K562 (cell line): ENCODE data around the gene ZNF774.

Experiments used
- GABPB2 ChIP-seq: fragments of 250-450 bp; sonication (Bioruptor Pico); conservative IDR thresholded peaks from 2 replicates; pipeline ENCODE4 v1.5.1; 2021; ENCODE audit warnings: mild to moderate bottlenecking
- ILK ChIP-seq: fragments of 450-650 bp; IDR thresholded peaks from 2 replicates; pipeline ENCODE4 v1.6.1; 2016; ENCODE audit warnings: missing genetic modification characterization, low read depth, mild to moderate bottlenecking, missing compliant biosample characterization, moderate library complexity, borderline replicate concordance
- MAX ChIP-seq: sonication (generic); formaldehyde crosslinking; IDR thresholded peaks from 2 replicates; pipeline ENCODE4 v1.9.0; 2022; ENCODE audit warnings: mild to moderate bottlenecking, missing genetic modification reagents
- POLR2A ChIP-seq: fragments of 450-650 bp; conservative IDR thresholded peaks from 2 replicates; pipeline ENCODE4 v1.6.1; 2016
- POLR2AphosphoS5 ChIP-seq: IDR thresholded peaks from 2 replicates; pipeline ENCODE4 v1.6.1; 2011; ENCODE audit warnings: mild to moderate bottlenecking, low read depth, low read length, moderate library complexity; ENCODE audit not compliant: control insufficient read depth, insufficient read depth
- SMC3 ChIP-seq: conservative IDR thresholded peaks from 2 replicates; pipeline ENCODE4 v1.6.1; 2011; ENCODE audit warnings: low read depth, low read length, improper control_type of control experiment; ENCODE audit not compliant: insufficient read depth
- SP2 ChIP-seq: IDR thresholded peaks from 2 replicates; pipeline ENCODE4 v1.6.1; 2011; ENCODE audit warnings: mild to moderate bottlenecking, low read depth, low read length, moderate library complexity; ENCODE audit not compliant: poor library complexity, severe bottlenecking; ENCODE audit errors: extremely low read depth
- ZFP1 ChIP-seq: fragments of 450-650 bp; formaldehyde crosslinking; IDR thresholded peaks from 2 replicates; pipeline ENCODE4 v1.4.0; 2020; ENCODE audit warnings: mild to moderate bottlenecking, mixed read lengths
- ZZZ3 ChIP-seq: fragments of 450-650 bp; IDR thresholded peaks from 2 replicates; pipeline ENCODE4 v1.6.1; 2016; ENCODE audit warnings: antibody characterized with exemption, mild to moderate bottlenecking, moderate library complexity
- TF ChIP-seq, protein P1 (sequence below), 3 experiments: IDR thresholded peaks in 2 of 3; conservative IDR thresholded peaks in 1 of 3; 2 replicates each; pipeline ENCODE4 v1.5.1; 2011 to 2012; ENCODE audit warnings: low read length in 3 of 3, mild to moderate bottlenecking in 3 of 3, control low read depth in 2 of 3, improper control_type of control experiment in 1 of 3, inconsistent platforms in 1 of 3, low read depth in 1 of 3, mixed read lengths in 1 of 3, moderate library complexity in 1 of 3; ENCODE audit not compliant: insufficient read depth in 2 of 3

DNA sequence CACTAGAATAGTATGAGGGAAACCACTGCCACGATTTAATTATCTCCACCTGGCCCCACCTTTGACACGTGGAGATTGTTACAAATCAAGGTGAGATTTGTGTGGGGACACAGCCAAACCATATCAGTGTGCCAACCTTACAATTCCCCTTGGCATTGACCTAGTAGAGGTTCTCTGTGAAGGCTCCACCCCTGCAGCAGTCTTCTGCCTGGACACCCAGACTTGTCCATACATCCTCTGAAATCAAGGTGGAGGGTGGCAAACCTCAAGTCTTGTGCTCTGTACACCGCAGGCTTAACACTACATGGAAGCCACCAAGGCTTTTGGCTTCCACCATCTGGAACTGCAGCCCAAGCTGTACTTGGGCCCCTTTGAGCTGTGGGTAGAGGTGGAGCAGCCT, 27.2 kb downstream of the ZNF774 start:
- TF ChIP-seq SMC3 = no peak
- TF ChIP-seq SP2 = no peak
- no peak for TF ChIP-seq ILK (tag)
- no peak for TF ChIP-seq POLR2AphosphoS5
- no peak for TF ChIP-seq MAX (CRISPR knock-in tag)
- no peak for TF ChIP-seq ZFP1
- TF ChIP-seq, protein P1, sequence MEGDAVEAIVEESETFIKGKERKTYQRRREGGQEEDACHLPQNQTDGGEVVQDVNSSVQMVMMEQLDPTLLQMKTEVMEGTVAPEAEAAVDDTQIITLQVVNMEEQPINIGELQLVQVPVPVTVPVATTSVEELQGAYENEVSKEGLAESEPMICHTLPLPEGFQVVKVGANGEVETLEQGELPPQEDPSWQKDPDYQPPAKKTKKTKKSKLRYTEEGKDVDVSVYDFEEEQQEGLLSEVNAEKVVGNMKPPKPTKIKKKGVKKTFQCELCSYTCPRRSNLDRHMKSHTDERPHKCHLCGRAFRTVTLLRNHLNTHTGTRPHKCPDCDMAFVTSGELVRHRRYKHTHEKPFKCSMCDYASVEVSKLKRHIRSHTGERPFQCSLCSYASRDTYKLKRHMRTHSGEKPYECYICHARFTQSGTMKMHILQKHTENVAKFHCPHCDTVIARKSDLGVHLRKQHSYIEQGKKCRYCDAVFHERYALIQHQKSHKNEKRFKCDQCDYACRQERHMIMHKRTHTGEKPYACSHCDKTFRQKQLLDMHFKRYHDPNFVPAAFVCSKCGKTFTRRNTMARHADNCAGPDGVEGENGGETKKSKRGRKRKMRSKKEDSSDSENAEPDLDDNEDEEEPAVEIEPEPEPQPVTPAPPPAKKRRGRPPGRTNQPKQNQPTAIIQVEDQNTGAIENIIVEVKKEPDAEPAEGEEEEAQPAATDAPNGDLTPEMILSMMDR (IDR thresholded peaks at IDR 0.05 in 2 of 3, conservative IDR thresholded peaks at IDR 0.05 in 1 of 3; ENCODE audit: insufficient read depth in 2 of 3, low read depth in 1 of 3, low read length in 3 of 3) = no peak
- no peak for TF ChIP-seq POLR2A
- no peak for TF ChIP-seq GABPB2 (CRISPR knock-in tag)
- no peak for TF ChIP-seq ZZZ3
